GM19395 (cell line): ENCODE results near the gene PATJ.
"Not testable (repeated sequence)": the region's sequence is repeated elsewhere in the genome, so short reads cannot be mapped to it uniquely, and the experiment has no call there.

Source experiments
- ATAC-seq: cut with Tn5 transposase; IDR thresholded peaks from one replicate; pipeline ENCODE4 v1.9.1; 2021; ENCODE audit warnings: mild to moderate bottlenecking, moderate library complexity; ENCODE audit not compliant: unreplicated experiment

The PATJ gene

GRCh38 chr1:61935516-61935915 is 193.2 kb downstream of the PATJ start:
- ATAC-seq: no peak

GRCh38 chr1:61936839-61937238 is 194.6 kb downstream of the PATJ start:
- no peak for ATAC-seq

- no peak for ATAC-seq
Observed at GRCh38 chr1:61941794-61942193, 199.5 kb downstream of the PATJ start.

GRCh38 chr1:61942856-61943255 is 200.6 kb downstream of the PATJ start:
- ATAC-seq: no peak

DNA sequence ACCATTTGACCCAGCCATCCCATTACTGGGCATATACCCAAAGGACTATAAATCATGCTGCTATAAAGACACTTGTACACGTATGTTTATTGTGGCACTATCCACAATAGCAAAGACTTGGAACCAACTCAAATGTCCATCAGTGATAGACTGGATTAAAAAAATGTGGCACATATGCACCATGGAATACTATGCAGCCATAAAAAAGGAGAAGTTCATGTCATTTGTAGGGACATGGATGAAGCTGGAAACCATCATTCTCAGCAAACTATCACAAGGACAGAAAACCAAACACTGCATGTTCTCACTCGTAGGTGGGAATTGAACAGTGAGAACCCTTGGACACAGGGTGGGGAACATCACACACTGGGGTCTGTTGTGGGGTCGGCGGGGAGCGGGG is 206.4 kb downstream of the PATJ start:
- not testable (repeated sequence) for ATAC-seq

DNA sequence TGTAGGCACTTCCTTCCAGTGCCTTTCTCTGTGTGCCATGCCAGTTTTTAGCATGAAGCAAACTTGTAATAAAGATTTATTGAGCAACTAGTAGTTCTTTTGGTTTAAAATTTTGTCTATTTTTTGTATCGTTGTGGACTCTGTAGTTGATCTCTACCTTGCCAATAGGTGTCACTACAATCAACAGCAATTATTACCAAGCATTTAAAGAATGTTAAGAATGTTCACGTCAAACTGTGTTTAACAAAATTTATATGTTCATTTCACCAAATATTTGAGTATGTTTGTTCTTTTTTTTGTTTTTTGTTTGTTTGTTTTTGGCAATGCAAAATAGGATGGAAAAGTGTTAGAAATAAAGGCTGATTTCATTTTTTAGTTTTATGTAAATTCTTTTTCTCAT is 208.1 kb downstream of the PATJ start:
- ATAC-seq: no peak

- no peak for ATAC-seq
Observed at GRCh38 chr1:61951731-61952580, 209.7 kb downstream of the PATJ start.

DNA sequence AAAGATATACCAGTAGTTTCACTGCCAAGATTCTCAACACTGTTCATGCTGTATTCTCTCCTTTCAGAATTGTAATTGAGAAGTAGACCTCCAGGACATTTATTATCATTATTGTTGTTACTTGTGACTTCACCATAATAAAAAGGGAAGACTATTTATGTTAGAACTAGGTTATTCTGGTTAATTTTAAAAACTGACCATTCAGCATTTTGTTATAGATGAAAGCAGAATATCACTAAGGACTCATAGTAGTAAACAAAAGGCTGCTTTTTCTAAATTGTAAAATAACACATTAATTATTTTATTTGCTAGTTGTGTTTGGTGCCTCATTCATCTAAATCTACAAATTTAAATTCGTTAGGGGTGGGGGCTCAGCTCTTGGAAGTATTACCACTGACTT is 210.4 kb downstream of the PATJ start:
- no peak for ATAC-seq

DNA sequence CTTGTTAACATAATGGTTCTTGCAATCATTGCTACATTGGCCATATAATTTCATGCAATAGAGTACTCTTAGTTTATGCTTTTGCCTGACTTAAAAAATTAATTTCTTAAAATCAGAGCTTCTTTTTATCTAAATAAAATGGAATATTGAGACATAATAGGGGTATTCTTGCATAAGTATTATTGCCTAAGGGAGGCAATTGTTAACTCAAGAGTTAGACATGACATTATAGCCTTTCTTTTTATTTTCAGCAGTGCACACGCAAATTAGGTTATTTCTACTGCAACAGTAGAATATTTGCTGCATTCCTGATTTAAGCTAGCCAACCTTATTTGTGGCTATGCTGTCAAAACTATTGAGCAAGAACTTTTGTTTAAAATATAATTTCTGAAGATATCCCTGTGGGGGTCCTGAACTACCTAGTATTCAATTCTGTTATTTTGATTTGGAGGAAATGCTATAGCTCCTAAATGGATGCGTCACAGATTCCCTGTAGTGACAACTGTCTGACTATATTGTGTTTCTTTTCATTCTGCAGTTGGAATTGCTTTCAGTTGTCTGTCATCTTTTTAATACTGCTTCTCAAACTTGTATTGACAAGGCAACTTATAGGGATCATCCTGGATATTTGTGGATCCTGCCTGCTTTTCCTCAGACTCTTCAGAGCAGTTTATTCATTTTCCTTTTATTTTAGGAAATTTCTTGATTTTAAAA is 211.0 kb downstream of the PATJ start:
- ATAC-seq: no peak

- ATAC-seq: no peak
Observed at GRCh38 chr1:61953790-61954150, 211.5 kb downstream of the PATJ start.

DNA sequence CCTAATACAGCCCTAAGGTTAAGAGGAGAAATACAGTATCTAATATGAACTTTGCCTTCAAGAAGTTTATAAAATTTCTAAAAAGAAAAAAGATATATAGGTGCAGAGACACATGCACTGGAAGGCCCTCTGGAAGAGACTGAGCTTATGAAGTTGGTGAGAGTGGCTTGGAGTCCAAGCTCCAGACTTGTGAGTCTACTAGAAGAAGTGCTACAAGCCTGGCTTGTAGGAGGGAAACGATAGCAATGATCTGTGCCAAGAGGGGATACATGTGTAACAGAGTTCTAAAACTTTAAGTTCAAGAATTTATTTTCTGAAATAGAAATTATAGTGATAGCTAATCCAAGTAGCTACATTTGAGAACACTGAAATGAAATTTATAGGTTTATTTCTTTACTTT is 213.0 kb downstream of the PATJ start:
- no peak for ATAC-seq

- ATAC-seq: no peak
Observed at GRCh38 chr1:61956016-61956645, 213.9 kb downstream of the PATJ start.

DNA sequence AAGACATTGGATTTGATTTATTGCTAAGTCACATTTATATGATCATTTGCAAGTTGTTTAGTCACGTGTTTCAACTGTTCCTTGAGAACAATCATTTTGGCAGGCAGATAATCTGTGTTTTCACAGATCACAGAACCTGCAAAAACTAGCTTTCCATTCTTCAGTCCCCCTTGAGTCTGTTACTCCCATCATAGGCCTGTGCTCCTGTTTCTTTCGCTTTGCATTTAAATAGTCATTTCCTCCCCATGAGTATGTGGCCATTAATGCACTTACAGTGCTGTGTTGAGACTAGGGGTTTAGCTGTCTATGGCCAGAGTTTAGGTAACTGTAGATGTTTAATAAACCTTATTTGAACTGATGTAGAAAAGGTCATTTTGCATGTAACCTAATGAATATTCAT is 214.5 kb downstream of the PATJ start:
- no peak for ATAC-seq

GRCh38 chr1:61961009-61961408 is 218.7 kb downstream of the PATJ start:
- ATAC-seq: no peak

- ATAC-seq: no peak
Observed at GRCh38 chr1:61962631-61963030, 220.4 kb downstream of the PATJ start.

DNA sequence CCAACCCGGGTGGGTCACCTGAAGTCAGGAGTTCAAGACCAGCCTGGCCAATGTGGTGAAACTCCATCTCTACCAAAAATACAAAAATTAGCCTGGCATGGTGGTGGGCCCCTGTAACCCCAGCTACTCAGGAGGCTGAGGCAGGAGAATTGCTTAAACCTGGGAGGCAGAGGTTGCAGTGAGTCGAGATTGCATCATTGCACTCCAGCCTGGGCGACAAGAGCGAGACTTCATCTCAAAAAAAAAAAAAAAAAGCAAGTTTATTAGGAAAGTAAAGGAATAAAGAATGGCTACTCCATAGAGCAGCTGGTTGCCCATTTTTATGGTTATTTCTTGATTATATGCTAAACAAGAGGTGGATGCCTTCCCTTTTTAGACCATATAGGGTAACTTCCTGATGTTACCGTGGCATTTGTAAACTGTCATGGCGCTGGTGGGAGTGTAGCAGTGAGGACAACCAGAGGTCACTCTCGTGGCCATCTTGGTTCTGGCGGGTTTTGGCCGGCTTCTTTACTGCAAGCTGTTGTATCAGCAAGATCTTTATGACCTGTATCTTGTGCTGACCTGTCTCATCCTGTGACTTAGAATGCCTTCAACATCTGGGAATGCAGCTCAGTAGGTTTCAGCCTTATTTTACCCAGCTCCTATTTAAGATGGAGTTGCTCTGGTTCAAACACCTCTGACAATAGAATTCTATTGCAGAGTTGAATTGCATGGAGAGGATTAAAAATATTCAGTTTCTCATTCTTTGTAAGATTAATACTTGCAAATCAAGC is 224.4 kb downstream of the PATJ start:
- ATAC-seq: not testable (repeated sequence)

- ATAC-seq: no peak
Observed at GRCh38 chr1:61967750-61968149, 225.5 kb downstream of the PATJ start.

DNA sequence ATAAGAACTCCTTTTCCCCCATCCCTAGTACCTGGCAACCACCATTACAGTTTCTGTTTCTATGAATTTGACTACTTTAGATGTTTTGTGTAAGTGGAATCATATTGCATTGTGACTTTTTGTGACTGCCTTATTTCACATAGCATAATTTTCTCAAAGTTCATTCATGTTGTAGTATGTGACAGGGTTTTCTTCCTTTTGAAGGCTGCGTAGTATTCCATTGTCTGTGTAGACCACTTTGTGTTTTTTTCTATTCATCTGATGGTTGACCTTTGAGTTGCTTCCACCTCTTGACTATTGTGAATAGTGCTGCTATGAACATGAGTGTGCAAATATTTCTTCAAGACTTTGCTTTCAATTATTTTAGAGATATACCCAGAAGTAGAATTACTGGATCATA is 226.6 kb downstream of the PATJ start:
- no peak for ATAC-seq

DNA sequence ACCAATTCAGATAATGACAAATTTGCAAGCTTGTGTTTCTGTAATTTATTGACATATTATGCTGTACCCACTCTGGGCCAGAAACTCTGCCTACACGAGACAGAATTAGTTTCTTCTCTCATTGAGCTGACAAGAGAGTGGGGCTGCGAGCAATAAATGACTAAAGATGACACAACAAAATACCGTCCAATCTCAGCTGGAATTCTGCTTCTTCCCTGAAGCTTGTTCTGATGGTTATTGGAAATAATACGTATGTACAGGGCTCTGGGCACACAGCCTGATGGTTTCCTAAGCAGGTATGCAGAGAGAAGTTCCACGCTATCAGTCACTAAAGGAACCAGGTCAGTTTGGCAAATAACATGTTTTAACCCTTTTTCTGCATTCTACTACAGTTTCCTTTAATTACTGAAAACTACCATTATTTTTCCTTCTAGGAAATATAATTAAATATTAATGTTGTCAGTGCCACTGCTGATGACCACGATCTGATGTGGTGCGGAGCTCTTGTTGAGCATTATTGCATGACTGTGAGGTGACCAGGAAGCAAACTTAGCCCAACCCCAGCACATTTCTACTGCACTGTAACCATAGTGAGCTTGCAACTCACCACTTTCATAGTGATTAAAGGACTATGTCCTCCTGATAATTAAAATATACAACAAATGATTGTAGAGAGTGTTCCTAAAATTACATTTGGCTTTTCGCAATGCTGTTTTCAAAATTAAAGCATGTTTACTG is 231.0 kb downstream of the PATJ start:
- ATAC-seq: no peak

DNA sequence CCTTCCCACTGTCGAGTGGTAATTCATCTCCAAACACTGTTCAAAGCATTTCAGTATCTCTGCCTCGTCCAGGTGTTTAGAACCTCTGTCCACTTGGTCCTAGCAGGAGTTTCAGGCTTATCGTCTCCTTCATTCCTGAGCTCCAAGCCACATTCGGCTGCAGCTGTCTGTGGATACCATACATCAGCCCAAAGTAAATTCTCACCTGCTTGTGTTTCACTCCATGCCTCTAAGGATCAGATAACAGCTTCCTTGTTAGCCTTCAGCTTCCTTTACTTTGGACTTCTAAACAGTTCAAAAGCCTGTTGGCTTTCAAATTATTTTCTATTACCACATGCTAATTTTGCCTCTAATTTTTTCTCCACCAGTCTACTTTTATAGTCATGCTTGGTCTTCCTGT is 233.4 kb downstream of the PATJ start:
- no peak for ATAC-seq

- no peak for ATAC-seq
Observed at GRCh38 chr1:61976566-61976965, 234.3 kb downstream of the PATJ start.
